Endothelial cell of umbilical vein (primary cell): ENCODE measurements around the gene TRAPPC14. TPM values are rescaled to one million over a fixed set of nuclear protein-coding genes. Genes with fewer than 3 reads are reported as not detected.

Experiments
- BruUV-seq: library from RNA; stranded (reverse); fragments of 400-500 nt; replicated peaks from 2 replicates; lab custom pipeline; 2021; lab: Mats Ljungman, UMichigan
- CTCF ChIA-PET: fragments of 300-600, 350-600 bp; sonication (Branson Sonifier 250); formaldehyde crosslinking; loops from one replicate; lab custom pipeline; 2021; ENCODE audit warnings: antibody characterized with exemption, inconsistent platforms; lab: Charles Lee
- POLR2A ChIA-PET: fragments of 300-600, 350-600 bp; sonication (Branson Sonifier 250); formaldehyde crosslinking; loops from one replicate; lab custom pipeline; 2021; ENCODE audit warnings: antibody characterized with exemption, inconsistent platforms; lab: Charles Lee
- DNase-seq: peaks from one replicate; pipeline ENCODE4 v3.0.0-alpha.2; 2011; ENCODE audit warnings: low read depth, low spot score
- FAIRE-seq: peaks from 2 replicates; lab custom pipeline; 2011; peaks lifted over from hg19 to GRCh38; lab: Jason Lieb, UNC
- H2AFZ ChIP-seq: 2 replicates; pipeline ENCODE4 v1.6.0; 2012; ENCODE audit warnings: low read depth, low read length, control low read depth, inconsistent platforms
- H3K27ac ChIP-seq: 2 replicates; pipeline ENCODE4 v1.5.1; 2011; ENCODE audit warnings: low read depth, mild to moderate bottlenecking, control low read depth, low read length, moderate library complexity; ENCODE audit not compliant: insufficient read depth
- H3K27me3 ChIP-seq, 2 experiments: 2 replicates each; pipeline versions ENCODE4 v1.6.0 to v1.6.1; 2011; ENCODE audit warnings: low read length in 2 of 2, mixed read lengths in 1 of 2; ENCODE audit not compliant: control insufficient read depth in 2 of 2, insufficient read depth in 2 of 2
- H3K36me3 ChIP-seq, 2 experiments: 2 replicates in 1 of 2; 3 replicates in 1 of 2; pipeline ENCODE4 v1.5.1; 2011; ENCODE audit warnings: low read length in 2 of 2, mild to moderate bottlenecking in 1 of 2, moderate library complexity in 1 of 2; ENCODE audit not compliant: control insufficient read depth in 2 of 2, insufficient read depth in 2 of 2; ENCODE audit errors: extremely low read depth in 1 of 2
- H3K4me1 ChIP-seq: 3 replicates; pipeline ENCODE4 v1.5.1; 2011; ENCODE audit warnings: mild to moderate bottlenecking, low read length; ENCODE audit not compliant: control insufficient read depth, insufficient read depth; ENCODE audit errors: extremely low read depth
- H3K4me2 ChIP-seq: 2 replicates; pipeline ENCODE4 v1.6.1; 2011; ENCODE audit warnings: low read length, control low read depth, mixed read lengths; ENCODE audit not compliant: insufficient read depth
- H3K4me3 ChIP-seq, 3 experiments: fragments of 200-600 bp in 1 of 3; sonication (generic), shearing (Covaris generic) in 1 of 3; replicated peaks in 1 of 3; 2 replicates each; pipeline ENCODE4 v1.5.1; 2011 to 2016; ENCODE audit warnings: control low read depth in 3 of 3, low read length in 3 of 3, mild to moderate bottlenecking in 2 of 3, inconsistent platforms in 1 of 3, low read depth in 1 of 3, moderate library complexity in 1 of 3; ENCODE audit not compliant: insufficient read depth in 1 of 3
- H3K79me2 ChIP-seq: 2 replicates; pipeline ENCODE4 v1.6.0; 2012; ENCODE audit warnings: low read length, inconsistent platforms; ENCODE audit not compliant: control insufficient read depth, insufficient read depth
- H3K9ac ChIP-seq: replicated peaks from 2 replicates; pipeline ENCODE3; 2011; ENCODE audit warnings: low read length, control low read depth; ENCODE audit not compliant: insufficient read depth; ENCODE audit errors: extremely low read depth
- H3K9me1 ChIP-seq: replicated peaks from 3 replicates; pipeline ENCODE4 v1.6.0; 2011; ENCODE audit warnings: mild to moderate bottlenecking, low read length; ENCODE audit not compliant: control insufficient read depth, insufficient read depth; ENCODE audit errors: extremely low read depth
- H3K9me3 ChIP-seq: replicated peaks from 2 replicates; pipeline ENCODE4 v1.5.1; 2012; ENCODE audit warnings: low read length, inconsistent platforms; ENCODE audit not compliant: control insufficient read depth, insufficient read depth
- H4K20me1 ChIP-seq: replicated peaks from 2 replicates; pipeline ENCODE3; 2011; ENCODE audit warnings: mild to moderate bottlenecking, low read length; ENCODE audit not compliant: control insufficient read depth, insufficient read depth; ENCODE audit errors: extremely low read depth
- CTCF ChIP-seq, 2 donors: IDR thresholded peaks; 1 replicate in 1 of 2; 2 replicates in 1 of 2; pipeline ENCODE4 v1.5.1; 2011; ENCODE audit warnings: low read length in 2 of 2, mild to moderate bottlenecking in 2 of 2, moderate library complexity in 2 of 2, control low read depth in 1 of 2, inconsistent platforms in 1 of 2, low read depth in 1 of 2; ENCODE audit not compliant: insufficient read depth in 1 of 2; ENCODE audit errors: extremely low read depth in 1 of 2
- GATA2 ChIP-seq: IDR thresholded peaks from 2 replicates; pipeline ENCODE4 v1.7.0; 2011; ENCODE audit warnings: low read depth, mild to moderate bottlenecking, moderate library complexity, mixed read lengths, low read length; ENCODE audit not compliant: insufficient read length, insufficient read depth
- JUN ChIP-seq: IDR thresholded peaks from 2 replicates; pipeline ENCODE4 v1.6.1; 2011; ENCODE audit warnings: borderline replicate concordance, low read depth; ENCODE audit not compliant: insufficient read length, insufficient read depth
- MYC ChIP-seq: IDR thresholded peaks from one replicate; pipeline ENCODE4 v1.6.1; 2011; ENCODE audit warnings: mild to moderate bottlenecking, low read depth, low read length
- POLR2A ChIP-seq: IDR thresholded peaks from 2 replicates; pipeline ENCODE4 v1.6.1; 2012; ENCODE audit warnings: low read depth, mild to moderate bottlenecking, control low read depth, low read length
- POLR2AphosphoS5 ChIP-seq: IDR thresholded peaks from 2 replicates; pipeline ENCODE4 v1.6.1; 2012; ENCODE audit warnings: low read depth, mild to moderate bottlenecking, control low read depth, low read length, moderate library complexity; ENCODE audit not compliant: insufficient read depth
- dilution Hi-C: fragments of 300-500 bp; cut with MboI; formaldehyde crosslinking; loops from one replicate; pipeline ENCODE4 v1.15.0; 2019; ENCODE audit warnings: low sequenced_read_pairs; ENCODE audit not compliant: extremely low pct_ligation_motif_present
- intact Hi-C: fragments of 100-400 bp; cut with micrococcal nuclease; formaldehyde crosslinking; loops from one replicate; pipeline ENCODE4 v1.10.0; 2022
- polyA plus RNA-seq, 4 experiments: library from polyadenylated mRNA; depleted of rRNA in 3 of 4; stranded (reverse) in 3 of 4; unstranded in 1 of 4; fragments of >200 nt; gene quantifications; 2 replicates each; pipeline versions ENCODE4 v1.2.1 to v1.2.3, GENCODE V29; 2011 to 2012; ENCODE audit warnings: missing spikeins in 1 of 4
- total RNA-seq: library from RNA; stranded (reverse); gene quantifications from 2 replicates; pipeline ENCODE4 v1.2.3, GENCODE V29; 2021

TRAPPC14 gene
- total and polyA plus RNA-seq, 2 donors (not counting 3 experiments of a cell fraction or from before 2014, with no cell fraction given): 13.3 to 23.0 TPM

- H3K4me3 ChIP-seq: no peak overlapping the region
- H3K9ac ChIP-seq: no peak overlapping the region
- no peak overlapping the region for H2AFZ ChIP-seq
- dilution Hi-C loops: no loop called here
- intact Hi-C loops: loop anchor here (10.0 kb wide), 1 partner anchor 1015 kb away; the partner anchor contains the start of gene SERPINE1
- ChIA-PET CTCF (interaction anchor here (1.1 kb wide), 1 partner anchor 8 kb away, joined by 4 read pairs; the partner anchor contains the start of genes AP4M1 and MCM7), POLR2A (no interaction called here)
- H3K4me2 ChIP-seq: no peak overlapping the region
- H3K27ac ChIP-seq: no peak overlapping the region
- H3K79me2 ChIP-seq: no peaks in the 10 kb centered on the region
- H4K20me1 ChIP-seq: no peaks in the 10 kb centered on the region
- H3K9me1 ChIP-seq: no peaks in the 10 kb centered on the region
- no peaks in the 10 kb centered on the region for H3K4me1 ChIP-seq
- no peaks in the 10 kb centered on the region for H3K9me3 ChIP-seq
- no TSS peak for BruUV-seq
- no peaks in the 10 kb centered on the region for H3K27me3 ChIP-seq
- TF ChIP-seq GATA2: no peak
- TF ChIP-seq CTCF (IDR thresholded peaks at IDR 0.05; ENCODE audit: extremely low read depth in 1 of 2, insufficient read depth in 1 of 2, low read depth in 1 of 2, low read length in 2 of 2): peak in 1 of 2 donors; percentile 17
- FAIRE-seq (no peak), DNase-seq (no peak)
- H3K36me3 ChIP-seq: peaks cover 12 to 50% of the 10 kb centered on the region in 2 experiments
Observed at GRCh38 chr7:100109521-100110163, 48.9 kb downstream of the TRAPPC14 start.

GRCh38 chr7:100107890-100108289 lies 50.6 kb downstream of the TRAPPC14 start:
- H3K79me2 ChIP-seq: no peaks in the 10 kb centered on the region
- intact Hi-C loops (loop anchor here (10.0 kb wide), 1 partner anchor 1017 kb away; the partner anchor contains the start of gene SERPINE1), dilution Hi-C loops (no loop called here)
- H3K27me3 ChIP-seq: no peaks in the 10 kb centered on the region
- BruUV-seq: no TSS peak
- no peak overlapping the region for H3K27ac ChIP-seq
- no peak overlapping the region for H3K9ac ChIP-seq
- no peaks in the 10 kb centered on the region for H3K9me1 ChIP-seq
- no peak for DNase-seq
- no peaks in the 10 kb centered on the region for H4K20me1 ChIP-seq
- TF ChIP-seq CTCF (IDR thresholded peaks at IDR 0.05; ENCODE audit: extremely low read depth in 1 of 2, insufficient read depth in 1 of 2, low read depth in 1 of 2, low read length in 2 of 2): no peak
- TF ChIP-seq POLR2A: no peak
- no peak for TF ChIP-seq MYC
- no peak for TF ChIP-seq POLR2AphosphoS5
- no peak for TF ChIP-seq JUN
- no peaks in the 10 kb centered on the region for H3K9me3 ChIP-seq
- no peak for FAIRE-seq
- H3K36me3 ChIP-seq: peaks cover 12 to 49% of the 10 kb centered on the region in 2 experiments
- no peak overlapping the region for H2AFZ ChIP-seq
- H3K4me1 ChIP-seq: no peaks in the 10 kb centered on the region
- H3K4me2 ChIP-seq: no peak overlapping the region
- CTCF ChIA-PET: no interaction called here
- POLR2A ChIA-PET: no interaction called here
- H3K4me3 ChIP-seq: no peak overlapping the region
